ENCODE data around the gene MOB3A.

DNA sequence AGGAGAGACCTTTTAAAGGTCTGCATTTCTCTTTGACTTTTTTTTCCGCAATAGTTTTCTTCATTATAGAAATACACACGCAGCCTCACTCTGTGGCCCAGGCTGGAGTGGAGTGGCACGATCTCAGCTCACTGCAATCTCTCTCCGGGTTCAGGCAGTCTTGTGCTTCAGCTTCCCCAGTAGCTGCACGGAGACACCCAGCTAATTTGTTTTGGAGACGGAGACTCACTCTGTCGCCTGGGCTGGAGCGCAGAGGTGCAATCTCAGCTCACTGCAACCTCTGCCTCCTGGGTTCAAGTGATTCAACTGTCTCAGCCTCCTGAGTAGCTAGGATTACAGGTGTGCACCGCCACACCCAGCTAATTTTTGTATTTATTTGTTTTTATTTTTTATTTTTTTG, 33.4 kb downstream of the MOB3A start:
- no peak for TF ChIP-seq CTCF (IDR thresholded peaks at IDR 0.05; ENCODE audit: low read depth, low read length)
- no peak for TF ChIP-seq EZH2phosphoT487 (IDR thresholded peaks at IDR 0.05; ENCODE audit: low read depth)

Data from OCI-LY3 (cell line).